SU-DHL-6 (cell line): ENCODE measurements around the gene LRBA.

Source experiments
- H2AFZ ChIP-seq: fragments of 200-600 bp; sonication (generic); 2 replicates; pipeline ENCODE4 v1.6.1; 2014; ENCODE audit warnings: low read depth, mild to moderate bottlenecking, moderate library complexity, mixed read lengths, antibody characterized with exemption, low read length; ENCODE audit not compliant: severe bottlenecking
- H3F3A ChIP-seq: fragments of 200-600 bp; shearing (Covaris generic); 2 replicates; pipeline ENCODE4 v1.6.0; 2016; ENCODE audit warnings: antibody characterized with exemption, mild to moderate bottlenecking; ENCODE audit not compliant: insufficient read depth
- H3K27ac ChIP-seq: fragments of 200-600 bp; sonication (generic); 2 replicates; pipeline ENCODE4 v1.5.1; 2016; ENCODE audit warnings: low read depth, mild to moderate bottlenecking, low read length, moderate library complexity, mixed read lengths
- H3K27me3 ChIP-seq: fragments of 200-600 bp; sonication (generic), shearing (Covaris generic); 2 replicates; pipeline ENCODE4 v1.6.0; 2014; ENCODE audit warnings: mild to moderate bottlenecking, low read length
- H3K36me3 ChIP-seq: fragments of 200-600 bp; sonication (generic); 2 replicates; pipeline ENCODE4 v1.6.1; 2014; ENCODE audit warnings: mild to moderate bottlenecking, low read length, mixed read lengths
- H3K4me2 ChIP-seq: fragments of 300-600, 200-600 bp; shearing (Covaris generic), sonication (generic); 2 replicates; pipeline ENCODE4 v1.6.0; 2014; ENCODE audit warnings: low read length, low read depth, mild to moderate bottlenecking; ENCODE audit not compliant: poor library complexity, severe bottlenecking
- H3K4me3 ChIP-seq: fragments of 200-600 bp; sonication (generic); 2 replicates; pipeline ENCODE4 v1.5.1; 2014; ENCODE audit warnings: antibody characterized with exemption, low read length, mild to moderate bottlenecking, mixed read lengths; ENCODE audit not compliant: insufficient read depth, poor library complexity, severe bottlenecking
- H3K79me2 ChIP-seq: fragments of 200-600 bp; sonication (generic); 2 replicates; pipeline ENCODE4 v1.6.1; 2014; ENCODE audit warnings: mild to moderate bottlenecking, low read length, moderate library complexity; ENCODE audit not compliant: insufficient read depth
- H3K9ac ChIP-seq: fragments of 200-600 bp; sonication (generic); 2 replicates; pipeline ENCODE4 v1.7.0; 2014; ENCODE audit warnings: mild to moderate bottlenecking, low read length
- H3K9me2 ChIP-seq: fragments of 200-600 bp; sonication (generic); replicated peaks from 2 replicates; pipeline ENCODE4 v1.6.1; 2014; ENCODE audit warnings: low read length; ENCODE audit not compliant: insufficient read depth
- H3K9me3 ChIP-seq: fragments of 200-600 bp; sonication (generic); 2 replicates; pipeline ENCODE4 v1.6.1; 2014; ENCODE audit warnings: low read length, mixed read lengths; ENCODE audit not compliant: insufficient read depth
- H4K20me1 ChIP-seq: fragments of 200-600 bp; sonication (generic); 2 replicates; pipeline ENCODE4 v1.6.1; 2014; ENCODE audit warnings: low read depth, mild to moderate bottlenecking, antibody characterized with exemption, low read length, moderate library complexity, mixed read lengths
- EZH2phosphoT487 ChIP-seq: fragments of 200-600 bp; sonication (generic), shearing (Covaris generic); conservative IDR thresholded peaks from 2 replicates; pipeline ENCODE4 v1.6.1; 2018; ENCODE audit warnings: mild to moderate bottlenecking, antibody characterized with exemption, low read length, moderate library complexity, mixed read lengths
- TF ChIP-seq, protein P1 (sequence below): fragments of 200-600 bp; sonication (generic); IDR thresholded peaks from one replicate; pipeline ENCODE4 v1.5.1; 2017; ENCODE audit warnings: antibody characterized with exemption, mild to moderate bottlenecking, low read length, moderate library complexity; ENCODE audit not compliant: insufficient read depth, poor library complexity, severe bottlenecking

LRBA gene

DNA sequence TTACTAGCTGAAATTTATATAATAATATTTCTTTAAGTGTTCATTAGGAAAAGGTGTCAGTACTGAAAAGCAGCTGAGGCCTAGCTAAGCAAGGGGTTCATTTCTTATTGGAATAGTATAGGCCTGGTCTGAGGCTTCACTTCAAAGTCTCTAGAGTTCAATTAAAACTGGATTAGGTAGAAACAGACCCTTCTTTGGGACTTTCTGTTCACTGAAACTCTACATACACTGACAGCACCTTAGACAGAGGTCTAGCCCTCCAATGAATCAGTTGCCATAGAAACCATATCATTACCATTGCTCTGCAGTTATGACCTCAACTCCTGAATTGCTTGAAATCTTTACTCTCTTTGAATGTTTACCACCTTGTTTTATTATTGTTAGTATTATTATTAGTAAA lies 519.5 kb downstream of the LRBA start:
- H3K36me3 ChIP-seq, result no peaks in the 10 kb centered on the region; the same call in none of the 2 replicates
- H3K79me2 ChIP-seq, result no peaks in the 10 kb centered on the region
- H3K9me2 ChIP-seq, result no peaks in the 10 kb centered on the region
- no peak overlapping the region for H3K9ac ChIP-seq
- no peaks in the 10 kb centered on the region for H3K9me3 ChIP-seq
- no peaks in the 10 kb centered on the region; the same call in 1 of the 2 replicates for H4K20me1 ChIP-seq
- no peak for TF ChIP-seq EZH2phosphoT487
- TF ChIP-seq, protein P1, sequence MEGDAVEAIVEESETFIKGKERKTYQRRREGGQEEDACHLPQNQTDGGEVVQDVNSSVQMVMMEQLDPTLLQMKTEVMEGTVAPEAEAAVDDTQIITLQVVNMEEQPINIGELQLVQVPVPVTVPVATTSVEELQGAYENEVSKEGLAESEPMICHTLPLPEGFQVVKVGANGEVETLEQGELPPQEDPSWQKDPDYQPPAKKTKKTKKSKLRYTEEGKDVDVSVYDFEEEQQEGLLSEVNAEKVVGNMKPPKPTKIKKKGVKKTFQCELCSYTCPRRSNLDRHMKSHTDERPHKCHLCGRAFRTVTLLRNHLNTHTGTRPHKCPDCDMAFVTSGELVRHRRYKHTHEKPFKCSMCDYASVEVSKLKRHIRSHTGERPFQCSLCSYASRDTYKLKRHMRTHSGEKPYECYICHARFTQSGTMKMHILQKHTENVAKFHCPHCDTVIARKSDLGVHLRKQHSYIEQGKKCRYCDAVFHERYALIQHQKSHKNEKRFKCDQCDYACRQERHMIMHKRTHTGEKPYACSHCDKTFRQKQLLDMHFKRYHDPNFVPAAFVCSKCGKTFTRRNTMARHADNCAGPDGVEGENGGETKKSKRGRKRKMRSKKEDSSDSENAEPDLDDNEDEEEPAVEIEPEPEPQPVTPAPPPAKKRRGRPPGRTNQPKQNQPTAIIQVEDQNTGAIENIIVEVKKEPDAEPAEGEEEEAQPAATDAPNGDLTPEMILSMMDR, result no peak
- no peak overlapping the region for H2AFZ ChIP-seq
- no peak overlapping the region for H3K27ac ChIP-seq
- no peaks in the 10 kb centered on the region; the same call in 1 of the 2 replicates for H3F3A ChIP-seq
- no peak overlapping the region for H3K4me3 ChIP-seq
- no peaks in the 10 kb centered on the region for H3K27me3 ChIP-seq
- H3K4me2 ChIP-seq, result no peak overlapping the region

DNA sequence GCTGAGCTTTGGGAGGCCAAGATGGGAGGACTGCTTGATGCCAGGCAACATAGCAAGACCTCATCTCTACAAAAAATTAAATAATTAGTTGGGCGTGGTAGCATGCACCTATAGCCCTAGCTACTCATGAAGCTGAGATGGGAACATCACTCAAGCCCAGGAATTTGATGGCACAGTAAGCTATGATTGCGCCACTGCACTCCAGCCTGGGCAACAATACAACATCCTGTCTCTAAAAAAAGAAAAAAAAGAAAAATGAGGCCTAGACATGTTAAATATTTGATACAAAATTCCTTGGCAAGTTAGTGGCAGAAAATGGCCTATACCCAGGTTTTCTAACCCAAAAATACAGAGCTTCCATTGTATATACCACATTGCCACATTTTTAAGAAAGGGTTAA lies 521.2 kb downstream of the LRBA start:
- no peaks in the 10 kb centered on the region for H3K27me3 ChIP-seq
- H3K79me2 ChIP-seq, result no peaks in the 10 kb centered on the region
- no peak overlapping the region for H3K4me3 ChIP-seq
- H3K9ac ChIP-seq, result no peak overlapping the region
- TF ChIP-seq EZH2phosphoT487, result no peak
- TF ChIP-seq, protein P1, result no peak
- H3K36me3 ChIP-seq, result peaks cover 7% of the 10 kb centered on the region
- no peak overlapping the region for H3K27ac ChIP-seq
- no peak overlapping the region for H3K4me2 ChIP-seq
- no peaks in the 10 kb centered on the region; the same call in 1 of the 2 replicates for H4K20me1 ChIP-seq
- no peaks in the 10 kb centered on the region; the same call in 1 of the 2 replicates for H3F3A ChIP-seq
- H3K9me2 ChIP-seq, result no peaks in the 10 kb centered on the region
- no peaks in the 10 kb centered on the region for H3K9me3 ChIP-seq
- H2AFZ ChIP-seq, result no peak overlapping the region

DNA sequence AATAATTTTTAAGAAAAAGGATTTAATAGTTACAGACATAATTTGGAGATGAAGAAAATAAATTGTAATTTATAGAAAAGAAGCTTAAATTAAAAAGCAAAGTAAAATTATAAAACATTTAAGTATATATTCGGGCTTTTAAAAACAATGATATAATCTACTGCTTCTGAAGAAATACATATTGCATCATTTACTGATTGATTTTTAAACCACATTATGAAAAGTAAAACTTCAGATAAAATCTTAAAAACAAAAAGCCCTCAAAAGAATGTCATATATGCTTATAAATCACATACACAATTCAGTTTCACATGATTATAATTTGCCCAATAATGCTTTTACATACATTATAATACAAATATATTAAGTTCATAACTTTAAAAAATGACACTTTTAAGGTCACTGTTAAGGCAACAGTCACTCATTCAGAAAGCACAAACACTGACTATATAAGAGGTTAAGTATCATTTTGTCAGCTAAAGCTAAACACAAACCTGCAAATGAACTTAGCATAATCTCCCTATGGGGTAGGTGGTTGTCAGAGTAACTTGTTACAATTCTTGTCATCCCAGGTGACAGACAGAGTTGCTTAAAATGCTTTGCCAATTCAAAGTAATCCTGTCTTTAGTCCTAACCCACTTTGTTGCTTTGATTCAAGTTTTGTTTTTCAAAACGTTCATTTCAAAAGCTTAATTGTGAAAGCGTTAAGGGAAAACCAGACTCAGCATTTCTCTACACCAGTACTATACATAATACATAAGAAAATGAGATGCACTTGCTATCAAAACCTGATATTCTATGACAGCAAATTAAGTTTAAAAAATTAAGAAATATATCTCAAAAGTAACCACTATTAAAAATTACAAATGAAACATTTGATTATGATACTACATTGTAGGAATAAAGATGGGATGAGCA lies 523.7 kb downstream of the LRBA start:
- H3K27ac ChIP-seq, result no peak overlapping the region
- H3F3A ChIP-seq, result no peaks in the 10 kb centered on the region; the same call in 1 of the 2 replicates
- H3K9ac ChIP-seq, result no peak overlapping the region
- H3K27me3 ChIP-seq, result no peaks in the 10 kb centered on the region
- no peaks in the 10 kb centered on the region for H3K9me3 ChIP-seq
- peaks cover 9% of the 10 kb centered on the region for H3K36me3 ChIP-seq
- H3K9me2 ChIP-seq, result no peaks in the 10 kb centered on the region
- H3K4me2 ChIP-seq, result no peak overlapping the region
- H4K20me1 ChIP-seq, result no peaks in the 10 kb centered on the region; the same call in 1 of the 2 replicates
- no peaks in the 10 kb centered on the region for H3K79me2 ChIP-seq
- no peak for TF ChIP-seq EZH2phosphoT487
- TF ChIP-seq, protein P1, result no peak
- H2AFZ ChIP-seq, result no peak overlapping the region
- no peak overlapping the region for H3K4me3 ChIP-seq
